Measurements from ENCODE around the gene ITGAE. TPM values are rescaled to one million over a fixed set of nuclear protein-coding genes. Genes with fewer than 3 reads are reported as not detected.
"Not testable (repeated sequence)": the region's sequence is repeated elsewhere in the genome, so short reads cannot be mapped to it uniquely, and the experiment has no call there.

The ITGAE gene
- total RNA-seq, 4 donors from 2014 or later = 2.8 to 46.8 (median 14.2) TPM

DNA sequence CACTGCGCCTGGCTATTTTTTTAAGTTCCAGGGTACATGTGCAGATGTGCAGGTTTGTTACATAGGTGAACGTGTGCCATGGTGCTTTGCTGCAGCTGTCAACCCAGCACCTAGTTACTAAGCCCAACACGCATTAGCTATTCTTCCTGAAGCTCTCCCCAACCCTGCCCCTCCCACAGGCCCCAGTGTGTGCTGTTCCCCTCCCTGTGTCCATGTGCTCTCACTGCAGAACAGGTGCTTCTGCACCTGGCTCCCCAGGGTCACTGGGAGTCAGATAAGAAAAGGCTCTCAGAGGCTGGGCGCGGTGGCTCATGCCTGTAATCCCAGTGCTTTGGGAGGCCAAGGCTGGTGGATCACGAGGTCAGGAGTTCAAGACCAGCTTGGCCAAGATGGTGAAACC lies 71.1 kb downstream of the ITGAE start:
- H3K9me3 ChIP-seq = no peaks in the 10 kb centered on the region
- TF ChIP-seq, protein P1, sequence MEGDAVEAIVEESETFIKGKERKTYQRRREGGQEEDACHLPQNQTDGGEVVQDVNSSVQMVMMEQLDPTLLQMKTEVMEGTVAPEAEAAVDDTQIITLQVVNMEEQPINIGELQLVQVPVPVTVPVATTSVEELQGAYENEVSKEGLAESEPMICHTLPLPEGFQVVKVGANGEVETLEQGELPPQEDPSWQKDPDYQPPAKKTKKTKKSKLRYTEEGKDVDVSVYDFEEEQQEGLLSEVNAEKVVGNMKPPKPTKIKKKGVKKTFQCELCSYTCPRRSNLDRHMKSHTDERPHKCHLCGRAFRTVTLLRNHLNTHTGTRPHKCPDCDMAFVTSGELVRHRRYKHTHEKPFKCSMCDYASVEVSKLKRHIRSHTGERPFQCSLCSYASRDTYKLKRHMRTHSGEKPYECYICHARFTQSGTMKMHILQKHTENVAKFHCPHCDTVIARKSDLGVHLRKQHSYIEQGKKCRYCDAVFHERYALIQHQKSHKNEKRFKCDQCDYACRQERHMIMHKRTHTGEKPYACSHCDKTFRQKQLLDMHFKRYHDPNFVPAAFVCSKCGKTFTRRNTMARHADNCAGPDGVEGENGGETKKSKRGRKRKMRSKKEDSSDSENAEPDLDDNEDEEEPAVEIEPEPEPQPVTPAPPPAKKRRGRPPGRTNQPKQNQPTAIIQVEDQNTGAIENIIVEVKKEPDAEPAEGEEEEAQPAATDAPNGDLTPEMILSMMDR (IDR thresholded peaks at IDR 0.05) = no peak
- TF ChIP-seq POLR2A (IDR thresholded peaks at IDR 0.05) = no peak
- no peak overlapping the region for H3K4me3 ChIP-seq
- H3K4me1 ChIP-seq = no peaks in the 10 kb centered on the region
- H3K27me3 ChIP-seq = no peaks in the 10 kb centered on the region
- H3K27ac ChIP-seq = no peak overlapping the region
- no peaks in the 10 kb centered on the region for H3K36me3 ChIP-seq
- intact Hi-C loops (cut with DNase I; ENCODE audit: low total_unique reads) = no loop called here
- DNase-seq = no peak

DNA sequence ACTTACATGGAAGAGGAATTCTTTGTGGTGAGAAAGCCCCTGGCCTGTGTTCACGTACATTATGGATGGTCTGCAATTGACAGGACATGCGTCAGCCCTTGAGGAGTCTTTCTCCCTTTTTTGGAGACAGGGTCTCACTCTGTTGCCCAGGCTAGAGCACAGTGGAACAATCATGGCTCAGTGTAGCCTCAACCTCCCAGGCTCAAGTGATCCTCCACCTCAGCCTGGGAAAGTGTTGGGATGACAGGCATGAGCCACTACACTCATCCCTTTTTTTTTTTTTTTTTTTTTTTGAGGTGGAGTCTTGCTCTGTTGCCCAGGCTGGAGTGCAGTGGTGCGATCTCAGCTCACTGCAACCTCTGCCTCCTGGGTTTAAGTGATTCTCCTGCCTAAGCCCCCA lies 72.9 kb downstream of the ITGAE start:
- H3K27ac ChIP-seq; H3K27me3 ChIP-seq; H3K4me1 ChIP-seq; H3K4me3 ChIP-seq; H3K36me3 ChIP-seq; H3K9me3 ChIP-seq; intact Hi-C loops (cut with DNase I; ENCODE audit: low total_unique reads); DNase-seq: not testable (repeated sequence)

DNA sequence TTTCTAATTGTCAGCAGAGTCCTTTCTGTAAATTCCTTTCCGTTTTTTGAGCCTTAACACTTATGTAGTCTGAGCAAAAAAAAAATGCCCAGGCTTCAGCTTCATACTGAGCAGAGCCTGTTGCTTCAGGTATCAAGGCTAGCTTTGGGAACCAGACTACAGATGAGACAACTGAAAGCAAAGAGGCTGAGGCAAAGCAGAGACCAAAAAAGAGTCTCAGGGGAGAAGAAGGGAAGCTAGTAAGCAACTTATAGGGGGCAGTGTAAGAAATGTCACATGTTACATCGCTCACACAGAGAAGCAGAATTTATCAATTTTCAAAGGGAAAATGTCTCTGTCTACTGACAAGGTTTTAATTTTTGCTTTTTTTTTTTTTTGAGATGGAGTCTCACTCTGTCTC lies 73.9 kb downstream of the ITGAE start:
- Histone ChIP-seq H3K4me3 (no peak overlapping the region), H3K27ac (no peak overlapping the region), H3K4me1 (peaks cover 0 to 8% of the 10 kb centered on the region in 2 donors), H3K36me3 (no peaks in the 10 kb centered on the region), H3K27me3 (no peaks in the 10 kb centered on the region), H3K9me3 (no peaks in the 10 kb centered on the region)
- intact Hi-C loops (cut with DNase I; ENCODE audit: low total_unique reads) = no loop called here
- DNase-seq = no peak
- TF ChIP-seq POLR2A (IDR thresholded peaks at IDR 0.05) = no peak
- TF ChIP-seq, protein P1 (IDR thresholded peaks at IDR 0.05) = no peak

DNA sequence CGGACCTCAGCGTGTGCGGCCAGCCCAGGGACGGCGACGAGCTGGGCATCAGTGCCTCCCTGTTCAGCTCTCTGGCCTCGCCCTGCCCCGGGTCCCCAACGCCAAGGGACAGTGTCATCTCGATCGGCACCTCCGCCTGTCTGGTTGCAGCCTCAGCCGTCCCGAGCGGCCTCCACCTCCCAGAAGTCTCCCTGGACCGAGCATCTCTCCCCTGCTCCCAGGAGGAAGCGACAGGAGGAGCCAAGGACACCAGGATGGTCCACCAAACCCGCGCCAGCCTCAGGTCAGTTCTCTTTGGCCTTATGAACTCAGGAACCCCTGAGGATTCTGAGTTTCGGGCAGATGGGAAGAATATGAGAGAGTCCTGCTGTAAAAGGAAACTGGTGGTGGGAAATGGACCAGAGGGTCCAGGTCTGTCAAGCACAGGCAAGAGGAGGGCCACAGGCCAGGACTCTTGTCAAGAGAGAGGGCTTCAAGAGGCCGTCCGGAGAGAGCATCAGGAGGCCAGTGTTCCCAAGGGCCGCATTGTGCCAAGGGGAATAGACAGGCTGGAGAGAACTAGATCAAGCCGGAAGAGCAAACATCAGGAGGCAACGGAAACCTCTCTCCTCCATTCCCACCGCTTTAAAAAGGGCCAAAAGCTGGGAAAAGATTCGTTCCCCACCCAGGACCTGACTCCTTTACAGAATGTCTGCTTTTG lies 76.5 kb downstream of the ITGAE start:
- TF ChIP-seq POLR2A (IDR thresholded peaks at IDR 0.05) = no peak
- TF ChIP-seq, protein P1 (IDR thresholded peaks at IDR 0.05) = no peak
- no peak overlapping the region for H3K27ac ChIP-seq
- H3K9me3 ChIP-seq = no peaks in the 10 kb centered on the region
- peaks cover 0 to 8% of the 10 kb centered on the region in 2 donors for H3K4me1 ChIP-seq
- no peaks in the 10 kb centered on the region for H3K36me3 ChIP-seq
- peak overlapping the region; percentile 62 to 67 for H3K4me3 ChIP-seq
- H3K27me3 ChIP-seq = no peaks in the 10 kb centered on the region
- intact Hi-C loops (cut with DNase I; ENCODE audit: low total_unique reads) = no loop called here
- DNase-seq = no peak

DNA sequence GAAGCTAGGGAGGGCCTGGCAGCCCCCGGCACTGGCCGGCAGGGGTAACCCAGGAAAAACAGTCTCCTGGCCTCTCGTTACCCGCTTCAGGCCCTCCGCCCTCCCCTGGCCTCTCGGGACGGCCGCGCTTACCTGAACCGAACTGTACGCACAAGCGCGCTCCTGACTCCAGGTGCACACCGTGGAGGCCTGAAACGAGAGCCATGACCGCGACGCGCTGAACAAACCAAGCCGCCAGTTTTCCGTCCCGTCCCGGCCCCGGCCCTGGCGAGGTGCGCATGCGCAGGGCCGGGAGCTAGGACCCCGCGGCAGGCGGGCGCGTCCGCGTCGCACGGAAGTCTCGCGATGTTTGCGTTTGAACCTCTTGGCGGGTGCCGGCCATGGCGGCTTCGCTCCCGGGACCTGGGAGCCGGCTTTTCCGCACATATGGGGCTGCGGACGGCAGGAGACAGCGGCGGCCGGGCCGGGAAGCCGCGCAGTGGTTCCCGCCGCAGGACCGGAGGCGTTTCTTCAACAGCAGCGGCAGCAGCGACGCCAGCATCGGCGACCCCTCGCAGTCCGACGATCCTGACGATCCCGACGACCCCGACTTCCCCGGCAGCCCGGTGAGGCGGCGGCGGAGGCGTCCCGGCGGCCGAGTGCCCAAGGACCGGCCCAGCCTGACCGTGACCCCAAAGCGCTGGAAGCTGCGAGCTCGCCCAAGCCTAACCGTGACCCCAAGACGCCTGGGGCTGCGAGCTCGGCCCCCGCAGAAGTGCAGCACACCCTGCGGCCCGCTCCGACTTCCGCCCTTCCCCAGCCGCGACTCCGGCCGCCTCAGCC lies 77.2 kb downstream of the ITGAE start, which contains the start of gene HASPIN:
Gene HASPIN, plus strand, starts transcription at position 348 of the 822 bp plus-strand sequence. Its CDS starts 33 bp downstream, at position 381.
- DNase-seq = peak; percentile 87 to 91
- peak within 1 kb of the TSS; percentile 62 to 67 for H3K4me3 ChIP-seq
- no peaks in the 10 kb centered on the region for H3K36me3 ChIP-seq
- no peaks in the 10 kb centered on the region for H3K27me3 ChIP-seq
- H3K27ac ChIP-seq = peak within 1 kb of the TSS; percentile 82 to 87
- peaks cover 0 to 8% of the 10 kb centered on the region in 2 donors for H3K4me1 ChIP-seq
- peak; percentile 50 to 70 for TF ChIP-seq POLR2A (IDR thresholded peaks at IDR 0.05)
- TF ChIP-seq, protein P1 (IDR thresholded peaks at IDR 0.05) = peak; percentile 31 to 57 (median 42)
- H3K9me3 ChIP-seq = no peaks in the 10 kb centered on the region
- intact Hi-C loops (cut with DNase I; ENCODE audit: low total_unique reads) = no loop called here
